ENCODE measurements around the gene ARRB1. TPM values are rescaled to one million over a fixed set of nuclear protein-coding genes. Genes with fewer than 3 reads are reported as not detected.
"Not testable (repeated sequence)": the region's sequence is repeated elsewhere in the genome, so short reads cannot be mapped to it uniquely, and the experiment has no call there.

ARRB1 gene
- total RNA-seq, 1 experiment from 2014 or later, result 116 TPM

- no peak for DNase-seq
- H3K4me3 ChIP-seq (ENCODE audit: insufficient read depth, low read depth, low read length), result no peak overlapping the region
- H3K27me3 ChIP-seq (ENCODE audit: control insufficient read depth, insufficient read depth, low read length), result no peaks in the 10 kb centered on the region
- no peaks in the 10 kb centered on the region for H3K36me3 ChIP-seq (replicated peaks; ENCODE audit: control insufficient read depth, insufficient read depth, low read length)
Observed at GRCh38 chr11:75380716-75381420, 29.4 kb upstream of the ARRB1 start.

DNA sequence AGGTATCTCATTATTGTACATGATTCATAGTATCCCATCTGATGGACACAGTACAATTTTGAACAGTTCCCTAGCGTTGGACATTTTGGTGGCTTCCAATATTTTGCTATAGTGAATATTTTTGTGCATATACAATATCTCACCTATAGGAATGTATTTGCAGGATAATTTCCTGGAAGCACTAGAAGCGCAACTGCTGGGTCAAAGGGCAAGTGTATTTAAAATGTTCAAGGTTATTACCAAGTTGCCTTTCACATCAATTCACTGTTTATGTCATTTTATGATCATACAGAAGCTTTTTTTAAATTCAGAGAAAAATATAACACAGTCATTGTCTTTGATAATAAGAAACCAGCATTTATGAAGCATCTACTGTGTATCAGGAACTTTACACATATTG, 28.8 kb upstream of the ARRB1 start:
- Histone ChIP-seq H3K27me3 (ENCODE audit: control insufficient read depth, insufficient read depth, low read length) (no peaks in the 10 kb centered on the region), H3K36me3 (replicated peaks; ENCODE audit: control insufficient read depth, insufficient read depth, low read length) (no peaks in the 10 kb centered on the region), H3K4me3 (ENCODE audit: insufficient read depth, low read depth, low read length) (no peak overlapping the region)
- DNase-seq, result no peak

GRCh38 chr11:75378776-75379175, 27.3 kb upstream of the ARRB1 start:
- not testable (repeated sequence) for H3K27me3 ChIP-seq (ENCODE audit: control insufficient read depth, insufficient read depth, low read length); DNase-seq; H3K4me3 ChIP-seq (ENCODE audit: insufficient read depth, low read depth, low read length); H3K36me3 ChIP-seq (replicated peaks; ENCODE audit: control insufficient read depth, insufficient read depth, low read length)

GRCh38 chr11:75376175-75376574, 24.7 kb upstream of the ARRB1 start:
- peak; percentile 60 for DNase-seq
- no peaks in the 10 kb centered on the region for H3K27me3 ChIP-seq (ENCODE audit: control insufficient read depth, insufficient read depth, low read length)
- H3K36me3 ChIP-seq (replicated peaks; ENCODE audit: control insufficient read depth, insufficient read depth, low read length), result no peaks in the 10 kb centered on the region
- no peak overlapping the region for H3K4me3 ChIP-seq (ENCODE audit: insufficient read depth, low read depth, low read length)

- Histone ChIP-seq H3K4me3 (ENCODE audit: insufficient read depth, low read depth, low read length) (no peak overlapping the region), H3K36me3 (replicated peaks; ENCODE audit: control insufficient read depth, insufficient read depth, low read length) (no peaks in the 10 kb centered on the region), H3K27me3 (ENCODE audit: control insufficient read depth, insufficient read depth, low read length) (no peaks in the 10 kb centered on the region)
- no peak for DNase-seq
Observed at GRCh38 chr11:75375626-75376025, 24.2 kb upstream of the ARRB1 start.

DNA sequence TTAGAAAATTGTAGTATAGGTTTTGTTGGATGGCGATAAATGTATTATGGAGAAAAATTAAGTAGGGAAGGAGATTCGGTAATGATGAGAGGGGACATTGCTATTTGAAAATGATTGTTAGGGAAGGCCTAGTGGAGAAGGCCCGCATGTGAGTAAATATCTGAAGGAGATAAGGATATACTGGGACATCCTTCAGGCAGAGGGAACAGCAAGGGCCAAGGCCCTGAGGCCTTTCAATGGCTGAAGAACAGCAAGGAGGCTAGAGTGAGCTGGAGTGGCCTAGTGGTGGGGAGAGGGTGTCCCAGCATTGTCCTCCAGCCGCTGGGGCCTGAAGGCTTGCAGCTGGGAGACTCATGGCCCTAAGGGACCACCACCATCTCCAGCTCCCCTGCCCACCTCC, 23.2 kb upstream of the ARRB1 start:
- Histone ChIP-seq H3K36me3 (replicated peaks; ENCODE audit: control insufficient read depth, insufficient read depth, low read length) (no peaks in the 10 kb centered on the region), H3K4me3 (ENCODE audit: insufficient read depth, low read depth, low read length) (no peak overlapping the region)
- no peak for DNase-seq

GRCh38 chr11:75373201-75373600, 21.7 kb upstream of the ARRB1 start:
- Histone ChIP-seq H3K27me3 (ENCODE audit: control insufficient read depth, insufficient read depth, low read length) (no peaks in the 10 kb centered on the region), H3K36me3 (replicated peaks; ENCODE audit: control insufficient read depth, insufficient read depth, low read length) (no peaks in the 10 kb centered on the region), H3K4me3 (ENCODE audit: insufficient read depth, low read depth, low read length) (no peak overlapping the region)
- DNase-seq, result no peak

More for the DNA sequence above, 23.2 kb upstream of the ARRB1 start:
- H3K27me3 ChIP-seq (ENCODE audit: control insufficient read depth, insufficient read depth, low read length), result no peaks in the 10 kb centered on the region

DNA sequence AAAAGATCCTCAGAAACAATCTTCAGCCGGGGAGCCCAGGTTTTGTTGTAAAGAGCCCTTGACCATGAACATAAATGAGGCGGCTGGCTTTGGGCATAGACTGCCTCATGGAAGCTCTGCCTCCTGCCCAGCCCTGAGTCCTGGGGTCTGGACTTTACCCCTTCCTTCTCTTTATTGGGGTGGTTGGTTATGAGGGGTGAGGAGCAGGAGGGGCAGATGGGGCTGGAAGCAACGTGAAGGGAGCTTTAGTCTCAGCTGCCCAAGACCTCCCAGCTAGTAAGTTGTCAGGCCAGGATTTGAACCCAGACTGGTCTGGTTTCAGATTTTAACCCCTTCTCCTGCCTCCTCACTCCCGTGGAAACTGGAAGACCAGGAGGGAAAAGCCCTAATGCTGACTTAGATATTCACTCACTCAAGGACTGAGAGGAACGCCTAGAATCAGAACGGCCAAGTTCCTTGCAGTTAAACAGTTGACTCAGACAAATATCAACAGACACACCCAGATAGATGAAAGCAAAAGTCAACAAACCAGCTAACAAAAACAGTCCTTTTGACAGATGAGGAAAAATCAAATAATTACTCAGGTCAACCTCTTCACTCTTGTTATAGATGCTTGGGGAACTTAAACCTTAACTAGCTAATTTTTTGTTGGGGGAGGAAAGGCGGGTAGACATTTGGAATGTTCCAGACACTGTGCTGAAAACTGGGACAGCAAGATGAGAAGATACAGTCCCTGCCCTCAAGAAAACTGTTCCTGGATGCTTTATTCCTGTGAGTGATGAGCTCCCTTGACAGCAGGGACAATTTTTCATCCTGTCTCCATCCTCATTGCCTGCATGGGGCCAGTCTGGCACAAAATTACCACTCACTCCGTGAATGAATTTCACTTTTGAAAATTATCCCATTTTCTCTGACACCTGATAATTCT, 20.8 kb upstream of the ARRB1 start:
- no peak overlapping the region for H3K4me3 ChIP-seq (ENCODE audit: insufficient read depth, low read depth, low read length)
- no peaks in the 10 kb centered on the region for H3K27me3 ChIP-seq (ENCODE audit: control insufficient read depth, insufficient read depth, low read length)
- DNase-seq, result no peak
- no peaks in the 10 kb centered on the region for H3K36me3 ChIP-seq (replicated peaks; ENCODE audit: control insufficient read depth, insufficient read depth, low read length)

DNA sequence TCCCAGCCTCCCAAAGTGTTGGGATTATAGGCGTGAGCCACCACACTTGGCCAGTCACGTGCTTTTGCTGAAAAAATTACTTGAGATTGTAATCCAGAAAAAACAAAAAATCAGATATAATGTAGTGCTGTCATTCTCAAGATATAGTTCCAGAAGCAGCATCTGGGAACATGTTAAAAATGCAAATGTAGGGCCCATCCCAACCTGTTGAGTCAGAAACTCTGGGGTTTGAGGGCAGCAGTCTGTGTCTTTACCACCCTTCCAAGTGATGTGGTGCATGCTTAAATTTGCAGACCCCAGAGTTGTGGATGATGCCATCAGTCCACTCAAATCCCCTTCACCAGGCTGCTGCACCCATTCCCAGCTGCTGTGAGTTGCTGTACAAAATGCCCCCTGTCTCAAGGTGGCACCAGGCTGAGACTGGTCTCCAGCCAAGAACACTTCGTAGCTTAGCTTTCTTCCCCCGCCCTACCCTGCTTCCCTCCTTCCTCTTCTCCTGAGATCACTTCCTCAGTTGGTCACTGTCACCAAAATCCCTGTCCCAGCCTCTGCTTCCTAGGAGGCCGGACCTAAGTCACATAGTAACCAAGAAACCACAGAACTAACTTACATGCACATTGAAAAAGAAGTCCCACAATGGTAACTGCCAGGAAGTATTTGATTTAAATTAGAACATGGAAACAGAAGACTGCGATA, 18.2 kb upstream of the ARRB1 start:
- H3K4me3 ChIP-seq (ENCODE audit: insufficient read depth, low read depth, low read length), result no peak overlapping the region
- H3K27me3 ChIP-seq (ENCODE audit: control insufficient read depth, insufficient read depth, low read length), result no peaks in the 10 kb centered on the region
- no peaks in the 10 kb centered on the region for H3K36me3 ChIP-seq (replicated peaks; ENCODE audit: control insufficient read depth, insufficient read depth, low read length)
- DNase-seq, result no peak

DNA sequence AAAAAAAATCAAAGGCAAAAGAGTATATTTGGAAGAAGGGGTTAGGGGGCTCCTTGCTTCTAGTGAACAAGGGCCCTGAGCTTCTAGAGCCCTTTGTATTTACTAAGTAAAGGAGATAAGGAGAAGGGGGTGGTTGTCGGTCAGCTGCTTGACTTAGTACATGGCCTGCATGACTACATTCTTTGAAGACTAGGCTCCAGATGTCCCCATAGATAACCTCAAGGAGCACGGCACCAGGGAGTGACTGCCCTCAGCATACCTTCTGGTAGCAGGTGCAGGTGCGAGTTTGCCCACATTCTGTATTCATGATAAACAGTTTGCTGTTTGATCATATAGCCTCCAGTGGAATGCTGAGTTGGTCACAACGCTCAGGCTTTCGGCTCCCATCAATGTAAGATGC, 15.4 kb upstream of the ARRB1 start:
- not testable (repeated sequence) for H3K4me3 ChIP-seq (ENCODE audit: insufficient read depth, low read depth, low read length); H3K36me3 ChIP-seq (replicated peaks; ENCODE audit: control insufficient read depth, insufficient read depth, low read length); H3K27me3 ChIP-seq (ENCODE audit: control insufficient read depth, insufficient read depth, low read length); DNase-seq

DNA sequence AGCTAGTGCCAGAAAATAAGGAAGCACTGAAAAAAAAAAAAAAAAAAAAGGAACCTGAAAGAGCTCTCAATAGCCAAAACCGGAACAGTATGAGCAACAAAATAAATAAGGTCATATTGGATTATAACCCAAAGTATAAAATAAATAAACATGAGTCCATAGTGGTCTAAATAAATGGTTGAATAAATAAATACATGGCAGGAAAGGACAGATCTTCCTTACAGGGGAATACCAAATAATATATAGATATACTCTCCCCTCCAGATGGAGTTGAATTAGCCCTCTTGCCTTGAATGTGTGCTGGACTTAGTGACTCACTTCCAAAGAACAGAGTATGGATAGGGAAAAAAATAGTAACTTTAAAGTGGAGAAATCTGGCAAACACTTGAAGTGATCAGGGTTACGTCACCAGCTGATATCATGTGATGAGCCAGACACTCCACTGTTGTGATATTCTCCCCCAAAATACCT, 14.3 kb upstream of the ARRB1 start:
- H3K27me3 ChIP-seq (ENCODE audit: control insufficient read depth, insufficient read depth, low read length), result no peaks in the 10 kb centered on the region
- no peak for DNase-seq
- H3K36me3 ChIP-seq (replicated peaks; ENCODE audit: control insufficient read depth, insufficient read depth, low read length), result no peaks in the 10 kb centered on the region
- no peak overlapping the region for H3K4me3 ChIP-seq (ENCODE audit: insufficient read depth, low read depth, low read length)

GRCh38 chr11:75362285-75362684, 10.8 kb upstream of the ARRB1 start:
- H3K36me3 ChIP-seq (replicated peaks; ENCODE audit: control insufficient read depth, insufficient read depth, low read length); H3K27me3 ChIP-seq (ENCODE audit: control insufficient read depth, insufficient read depth, low read length); DNase-seq; H3K4me3 ChIP-seq (ENCODE audit: insufficient read depth, low read depth, low read length): not testable (repeated sequence)

- Histone ChIP-seq H3K36me3 (replicated peaks; ENCODE audit: control insufficient read depth, insufficient read depth, low read length) (no peaks in the 10 kb centered on the region), H3K4me3 (ENCODE audit: insufficient read depth, low read depth, low read length) (no peak overlapping the region), H3K27me3 (ENCODE audit: control insufficient read depth, insufficient read depth, low read length) (no peaks in the 10 kb centered on the region; the same call in 1 of the 2 replicates)
- DNase-seq, result no peak
Observed at GRCh38 chr11:75356613-75357012, 5.2 kb upstream of the ARRB1 start.

- peaks cover 6% of the 10 kb centered on the region; the same call in 1 of the 2 replicates for H3K27me3 ChIP-seq (ENCODE audit: control insufficient read depth, insufficient read depth, low read length)
- H3K36me3 ChIP-seq (replicated peaks; ENCODE audit: control insufficient read depth, insufficient read depth, low read length), result no peaks in the 10 kb centered on the region
- no peak for DNase-seq
- H3K4me3 ChIP-seq (ENCODE audit: insufficient read depth, low read depth, low read length), result no peak overlapping the region
Observed at GRCh38 chr11:75355051-75355450, 3.6 kb upstream of the ARRB1 start.

Data from H7 (cell line).